WTC11 (cell line): ENCODE data around the gene EHMT1.

Experiments used
- CTCF ChIP-seq: fragments of 200-600 bp; IDR thresholded peaks from 2 replicates; pipeline ENCODE4 v1.8.0; 2022; ENCODE audit warnings: antibody characterized with exemption
- ELF4 ChIP-seq: sonication (generic); formaldehyde crosslinking; IDR thresholded peaks from 2 replicates; pipeline ENCODE4 v1.8.1; 2022; ENCODE audit warnings: low read depth, mild to moderate bottlenecking, moderate library complexity, missing genetic modification reagents
- EMX1 ChIP-seq: fragments of 250-450 bp; sonication (Bioruptor Pico); IDR thresholded peaks from 2 replicates; pipeline ENCODE4 v1.8.0; 2021; ENCODE audit warnings: mild to moderate bottlenecking
- FOXJ3 ChIP-seq: sonication (generic); formaldehyde crosslinking; IDR thresholded peaks from 2 replicates; pipeline ENCODE4 v1.9.0; 2021; ENCODE audit warnings: missing genetic modification reagents, mild to moderate bottlenecking, borderline replicate concordance
- JUN ChIP-seq: sonication (generic); formaldehyde crosslinking; IDR thresholded peaks from 2 replicates; pipeline ENCODE4 v1.8.0; 2023; ENCODE audit warnings: mild to moderate bottlenecking, missing genetic modification reagents
- MYBL2 ChIP-seq: sonication (generic); formaldehyde crosslinking; IDR thresholded peaks from 2 replicates; pipeline ENCODE4 v1.8.1; 2023; ENCODE audit warnings: mild to moderate bottlenecking, moderate library complexity, missing genetic modification reagents
- PRDM15 ChIP-seq: sonication (generic); formaldehyde crosslinking; IDR thresholded peaks from 2 replicates; pipeline ENCODE4 v1.8.0; 2022; ENCODE audit warnings: missing genetic modification reagents
- ZBTB43 ChIP-seq: sonication (generic); formaldehyde crosslinking; IDR thresholded peaks from 2 replicates; pipeline ENCODE4 v1.8.1; 2023; ENCODE audit warnings: mild to moderate bottlenecking, missing genetic modification reagents
- TF ChIP-seq, protein P1 (sequence below): sonication (generic); formaldehyde crosslinking; IDR thresholded peaks from 2 replicates; pipeline ENCODE4 v1.8.1; 2022; ENCODE audit warnings: missing genetic modification reagents, borderline replicate concordance
- TF ChIP-seq, protein P2 (sequence below): sonication (generic); formaldehyde crosslinking; IDR thresholded peaks from 2 replicates; pipeline ENCODE4 v1.8.1; 2022; ENCODE audit warnings: mild to moderate bottlenecking, missing genetic modification reagents, moderate library complexity, borderline replicate concordance

- TF ChIP-seq, protein P1, sequence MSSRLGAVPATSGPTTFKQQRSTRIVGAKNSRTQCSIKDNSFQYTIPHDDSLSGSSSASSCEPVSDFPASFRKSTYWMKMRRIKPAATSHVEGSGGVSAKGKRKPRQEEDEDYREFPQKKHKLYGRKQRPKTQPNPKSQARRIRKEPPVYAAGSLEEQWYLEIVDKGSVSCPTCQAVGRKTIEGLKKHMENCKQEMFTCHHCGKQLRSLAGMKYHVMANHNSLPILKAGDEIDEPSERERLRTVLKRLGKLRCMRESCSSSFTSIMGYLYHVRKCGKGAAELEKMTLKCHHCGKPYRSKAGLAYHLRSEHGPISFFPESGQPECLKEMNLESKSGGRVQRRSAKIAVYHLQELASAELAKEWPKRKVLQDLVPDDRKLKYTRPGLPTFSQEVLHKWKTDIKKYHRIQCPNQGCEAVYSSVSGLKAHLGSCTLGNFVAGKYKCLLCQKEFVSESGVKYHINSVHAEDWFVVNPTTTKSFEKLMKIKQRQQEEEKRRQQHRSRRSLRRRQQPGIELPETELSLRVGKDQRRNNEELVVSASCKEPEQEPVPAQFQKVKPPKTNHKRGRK (CRISPR knock-in tag), result no peak
- no peak for TF ChIP-seq MYBL2
- TF ChIP-seq CTCF, result no peak
- no peak for TF ChIP-seq ZBTB43
- TF ChIP-seq, protein P2, sequence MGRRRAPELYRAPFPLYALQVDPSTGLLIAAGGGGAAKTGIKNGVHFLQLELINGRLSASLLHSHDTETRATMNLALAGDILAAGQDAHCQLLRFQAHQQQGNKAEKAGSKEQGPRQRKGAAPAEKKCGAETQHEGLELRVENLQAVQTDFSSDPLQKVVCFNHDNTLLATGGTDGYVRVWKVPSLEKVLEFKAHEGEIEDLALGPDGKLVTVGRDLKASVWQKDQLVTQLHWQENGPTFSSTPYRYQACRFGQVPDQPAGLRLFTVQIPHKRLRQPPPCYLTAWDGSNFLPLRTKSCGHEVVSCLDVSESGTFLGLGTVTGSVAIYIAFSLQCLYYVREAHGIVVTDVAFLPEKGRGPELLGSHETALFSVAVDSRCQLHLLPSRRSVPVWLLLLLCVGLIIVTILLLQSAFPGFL (CRISPR knock-in tag), result no peak
- TF ChIP-seq JUN (CRISPR knock-in tag), result no peak
- no peak for TF ChIP-seq EMX1 (CRISPR knock-in tag)
- no peak for TF ChIP-seq ELF4
- no peak for TF ChIP-seq FOXJ3
- no peak for TF ChIP-seq PRDM15 (CRISPR knock-in tag)
Measured at GRCh38 chr9:137645211-137645610, 26.4 kb downstream of the EHMT1 start.
